ENCODE data around the gene CACNA1S. TPM values are rescaled to one million over a fixed set of nuclear protein-coding genes. Genes with fewer than 3 reads are reported as not detected.

CACNA1S gene
- total RNA-seq, 1 donor from 2014 or later = not detected

- intact Hi-C loops (cut with micrococcal nuclease) = no loop called here
- H3K36me3 ChIP-seq = no peaks in the 10 kb centered on the region
- no peaks in the 10 kb centered on the region for H3K27me3 ChIP-seq (ENCODE audit: low read depth)
- DNase-seq = no peak
- H3K4me1 ChIP-seq = no peaks in the 10 kb centered on the region
- no peak for TF ChIP-seq CTCF (IDR thresholded peaks at IDR 0.05; ENCODE audit: borderline replicate concordance)
- H3K9me3 ChIP-seq (replicated peaks) = no peaks in the 10 kb centered on the region
- no peak overlapping the region for H3K4me3 ChIP-seq
- no peak overlapping the region for H3K27ac ChIP-seq (replicated peaks)
These were observed 113.9 kb downstream of the CACNA1S start for GRCh38 chr1:200998323-200998722.

- no peaks in the 10 kb centered on the region for H3K36me3 ChIP-seq
- intact Hi-C loops (cut with micrococcal nuclease) = no loop called here
- no peaks in the 10 kb centered on the region for H3K27me3 ChIP-seq (ENCODE audit: low read depth)
- H3K9me3 ChIP-seq (replicated peaks) = no peaks in the 10 kb centered on the region
- DNase-seq = no peak
- TF ChIP-seq CTCF (IDR thresholded peaks at IDR 0.05; ENCODE audit: borderline replicate concordance) = no peak
- no peak overlapping the region for H3K4me3 ChIP-seq
- H3K4me1 ChIP-seq = no peaks in the 10 kb centered on the region
- H3K27ac ChIP-seq (replicated peaks) = no peak overlapping the region
These were observed 119.7 kb downstream of the CACNA1S start for GRCh38 chr1:200992382-200993048.

GRCh38 chr1:200991097-200991614 lies 121.1 kb downstream of the CACNA1S start:
- no peak for TF ChIP-seq CTCF (IDR thresholded peaks at IDR 0.05; ENCODE audit: borderline replicate concordance)
- Histone ChIP-seq H3K27ac (replicated peaks) (no peak overlapping the region), H3K27me3 (ENCODE audit: low read depth) (no peaks in the 10 kb centered on the region), H3K9me3 (replicated peaks) (no peaks in the 10 kb centered on the region), H3K4me1 (no peaks in the 10 kb centered on the region), H3K36me3 (no peaks in the 10 kb centered on the region), H3K4me3 (no peak overlapping the region)
- no peak for DNase-seq
- intact Hi-C loops (cut with micrococcal nuclease) = no loop called here

GRCh38 chr1:200990114-200990513 lies 122.1 kb downstream of the CACNA1S start:
- no peak overlapping the region for H3K4me3 ChIP-seq
- no peak for DNase-seq
- intact Hi-C loops (cut with micrococcal nuclease) = no loop called here
- no peaks in the 10 kb centered on the region for H3K4me1 ChIP-seq
- H3K9me3 ChIP-seq (replicated peaks) = no peaks in the 10 kb centered on the region
- TF ChIP-seq CTCF (IDR thresholded peaks at IDR 0.05; ENCODE audit: borderline replicate concordance) = no peak
- H3K27me3 ChIP-seq (ENCODE audit: low read depth) = no peaks in the 10 kb centered on the region
- H3K36me3 ChIP-seq = no peaks in the 10 kb centered on the region
- H3K27ac ChIP-seq (replicated peaks) = no peak overlapping the region

Other genes with a start within 250 kb of the CACNA1S start
- gene GPR25, start 239.4 kb downstream of the CACNA1S start, total RNA-seq = not detected
- gene INAVA, start 217.5 kb downstream of the CACNA1S start, total RNA-seq = 0.05 TPM
- gene KIF21B, start 88.7 kb downstream of the CACNA1S start, total RNA-seq = 0.47 TPM
- not detected for gene ASCL5, start 14.8 kb upstream of the CACNA1S start, total RNA-seq
- 25.3 TPM for gene TMEM9, start 42.0 kb upstream of the CACNA1S start, total RNA-seq
- not detected for gene IGFN1, start 78.4 kb upstream of the CACNA1S start, total RNA-seq
- 0.38 TPM for gene PKP1, start 171.1 kb upstream of the CACNA1S start, total RNA-seq